HCT116 (cell line): ENCODE data around the gene CNR2. TPM values are rescaled to one million over a fixed set of nuclear protein-coding genes. Genes with fewer than 3 reads are reported as not detected.

ENCODE experiments used
- ATAC-seq: fragments of 200-7000 bp; cut with Tn5 transposase; 2 replicates; pipeline ENCODE4 v1.9.1; 2020; ENCODE audit warnings: mild to moderate bottlenecking, moderate library complexity
- BruUV-seq: library from RNA; stranded (reverse); fragments of 400-500 nt; replicated peaks from 2 replicates; lab custom pipeline; 2021; lab: Mats Ljungman, UMichigan
- CTCF ChIA-PET: fragments of 300-600 bp; sonication (Branson Sonifier 250); formaldehyde crosslinking; loops from one replicate; lab custom pipeline; 2021; ENCODE audit warnings: antibody characterized with exemption; lab: Charles Lee
- POLR2A ChIA-PET: fragments of 300-600, 350-600 bp; sonication (Branson Sonifier 250); formaldehyde crosslinking; loops from one replicate; lab custom pipeline; 2021; ENCODE audit warnings: antibody characterized with exemption; lab: Charles Lee
- RAD21 ChIA-PET, 2 experiments: fragments of 300-600 bp; sonication (Branson Sonifier 250); formaldehyde crosslinking; loops; one replicate each; lab custom pipeline; 2023; ENCODE audit warnings: low total read pairs in 2 of 2; ENCODE audit not compliant: uncharacterized antibody in 2 of 2, unreplicated experiment in 2 of 2, low non-redundant PET in 1 of 2; lab: Charles Lee
- DNase-seq: peaks from one replicate; pipeline ENCODE4 v3.0.0-alpha.2; 2010; ENCODE audit warnings: low read depth, low spot score
- H2AFZ ChIP-seq: fragments of 200-600 bp; shearing (Covaris generic), sonication (generic); 2 replicates; pipeline ENCODE4 v1.6.1; 2017; ENCODE audit warnings: low read depth, mixed run types, mixed read lengths, antibody characterized with exemption, low read length; ENCODE audit not compliant: poor library complexity, severe bottlenecking
- H3K27ac ChIP-seq: 2 replicates; pipeline ENCODE4 v1.5.1; 2012; ENCODE audit warnings: low read depth, low read length
- H3K27me3 ChIP-seq: fragments of 200-600 bp; sonication (generic); 2 replicates; pipeline ENCODE4 v1.6.1; 2016; ENCODE audit warnings: mixed run types, low read length, mixed read lengths; ENCODE audit not compliant: insufficient read depth
- H3K36me3 ChIP-seq, 2 experiments: fragments of 200-500 bp in 1 of 2; fragments of 200-600 bp in 1 of 2; sonication (Bioruptor generic) in 1 of 2; sonication (generic) in 1 of 2; 2 replicates each; pipeline versions ENCODE4 v1.5.1 to v1.6.1; 2014 to 2016; ENCODE audit warnings: low read length in 2 of 2, inconsistent platforms in 1 of 2, mixed read lengths in 1 of 2, mixed run types in 1 of 2; ENCODE audit not compliant: insufficient read depth in 2 of 2, control insufficient read depth in 1 of 2
- H3K4me1 ChIP-seq, 2 experiments: fragments of 200-600 bp in 1 of 2; sonication (generic) in 1 of 2; 2 replicates each; pipeline versions ENCODE4 v1.5.1 to v1.6.1; 2012 to 2017; ENCODE audit warnings: low read length in 2 of 2, inconsistent platforms in 1 of 2, mild to moderate bottlenecking in 1 of 2, mixed read lengths in 1 of 2, mixed run types in 1 of 2, moderate library complexity in 1 of 2; ENCODE audit not compliant: insufficient read depth in 2 of 2, control insufficient read depth in 1 of 2
- H3K4me2 ChIP-seq: fragments of 200-600 bp; sonication (generic); 2 replicates; pipeline ENCODE4 v1.6.1; 2017; ENCODE audit warnings: mixed run types, low read length, mixed read lengths
- H3K4me3 ChIP-seq, 2 experiments: fragments of 200-600 bp in 1 of 2; sonication (generic) in 1 of 2; replicated peaks in 1 of 2; 2 replicates each; pipeline ENCODE4 v1.5.1; 2011 to 2016; ENCODE audit warnings: low read length in 2 of 2, control low read depth in 1 of 2, low read depth in 1 of 2, mild to moderate bottlenecking in 1 of 2, mixed read lengths in 1 of 2, mixed run types in 1 of 2
- H3K79me2 ChIP-seq: fragments of 200-600 bp; sonication (generic); 2 replicates; pipeline ENCODE4 v1.6.1; 2017; ENCODE audit warnings: mild to moderate bottlenecking, mixed run types, low read length, moderate library complexity, mixed read lengths; ENCODE audit not compliant: insufficient read depth
- H3K9ac ChIP-seq: fragments of 200-600 bp; sonication (generic); 2 replicates; pipeline ENCODE4 v1.6.1; 2016; ENCODE audit warnings: low read length, mixed read lengths
- H3K9me2 ChIP-seq: fragments of 200-600 bp; sonication (generic), shearing (Covaris generic); 2 replicates; pipeline ENCODE4 v1.6.1; 2017; ENCODE audit warnings: mixed run types, mild to moderate bottlenecking, moderate library complexity; ENCODE audit not compliant: insufficient read depth
- H3K9me3 ChIP-seq, 2 experiments: fragments of 200-500 bp in 1 of 2; fragments of 200-600 bp in 1 of 2; sonication (Bioruptor generic) in 1 of 2; sonication (generic) in 1 of 2; 2 replicates each; pipeline ENCODE4 v1.6.1; 2014 to 2017; ENCODE audit warnings: low read length in 2 of 2, mixed read lengths in 2 of 2, inconsistent platforms in 1 of 2, low read depth in 1 of 2, mild to moderate bottlenecking in 1 of 2, mixed run types in 1 of 2, moderate library complexity in 1 of 2; ENCODE audit not compliant: control insufficient read depth in 1 of 2, insufficient read depth in 1 of 2
- H4K20me1 ChIP-seq: fragments of 200-600 bp; sonication (generic), shearing (Covaris generic); 2 replicates; pipeline ENCODE4 v1.6.1; 2017; ENCODE audit warnings: mixed run types, mild to moderate bottlenecking, moderate library complexity; ENCODE audit not compliant: insufficient read depth
- EGR1 ChIP-seq: IDR thresholded peaks from 2 replicates; pipeline ENCODE4 v1.6.1; 2012; ENCODE audit warnings: low read depth
- MAX ChIP-seq: IDR thresholded peaks from 2 replicates; pipeline ENCODE4 v1.6.1; 2012
- RAD21 ChIP-seq: IDR thresholded peaks from 2 replicates; pipeline ENCODE4 v1.6.1; 2012; ENCODE audit warnings: low read depth, mild to moderate bottlenecking
- SIN3A ChIP-seq: IDR thresholded peaks from 2 replicates; pipeline ENCODE4 v1.6.1; 2012; ENCODE audit warnings: low read depth
- SP1 ChIP-seq: IDR thresholded peaks from 2 replicates; pipeline ENCODE4 v1.6.1; 2012; ENCODE audit warnings: low read depth
- TCF7L2 ChIP-seq: IDR thresholded peaks from 2 replicates; pipeline ENCODE4 v1.7.0; 2011; ENCODE audit warnings: borderline replicate concordance, inconsistent platforms; ENCODE audit not compliant: insufficient read depth, insufficient read length; ENCODE audit errors: extremely low read depth
- YY1 ChIP-seq: IDR thresholded peaks from 2 replicates; pipeline ENCODE4 v1.6.1; 2011; ENCODE audit warnings: low read length, low read depth, moderate library complexity, mild to moderate bottlenecking; ENCODE audit not compliant: insufficient replicate concordance; ENCODE audit errors: extremely low read depth
- ZBTB33 ChIP-seq: IDR thresholded peaks from 2 replicates; pipeline ENCODE4 v1.6.1; 2011; ENCODE audit warnings: mild to moderate bottlenecking, low read length, moderate library complexity; ENCODE audit not compliant: insufficient replicate concordance; ENCODE audit errors: extremely low read depth
- ZFX ChIP-seq: fragments of 450-650 bp; IDR thresholded peaks from 2 replicates; pipeline ENCODE4 v1.6.1; 2017
- intact Hi-C: fragments of 100-400 bp; cut with micrococcal nuclease; formaldehyde crosslinking; loops from 2 replicates; pipeline ENCODE4 v1.10.0; 2022
- total RNA-seq: library from RNA; stranded (reverse); gene quantifications from one replicate; pipeline ENCODE4 v1.2.1, GENCODE V29; 2021; ENCODE audit not compliant: unreplicated experiment
- TF ChIP-seq, protein P1 (sequence below), 3 experiments: fragments of 200-600 bp in 1 of 3; sonication (generic) in 1 of 3; IDR thresholded peaks in 2 of 3; conservative IDR thresholded peaks in 1 of 3; 2 replicates each; pipeline ENCODE4 v1.5.1; 2012 to 2017; ENCODE audit warnings: low read depth in 2 of 3, low read length in 2 of 3, antibody characterized with exemption in 1 of 3, borderline replicate concordance in 1 of 3, control low read depth in 1 of 3, mild to moderate bottlenecking in 1 of 3, mixed read lengths in 1 of 3, mixed run types in 1 of 3, moderate library complexity in 1 of 3; ENCODE audit not compliant: insufficient read depth in 1 of 3

CNR2 gene
- total RNA-seq, 1 experiment from 2014 or later, result 0.05 TPM

GRCh38 chr1:23825762-23826522, 87.2 kb downstream of the CNR2 start:
- ATAC-seq, result peak; percentile 7; the same call in 1 of the 2 replicates
- no peaks in the 10 kb centered on the region for H3K36me3 ChIP-seq
- TF ChIP-seq YY1, result no peak
- no peak for TF ChIP-seq TCF7L2
- no peak for TF ChIP-seq ZFX
- no peak for TF ChIP-seq ZBTB33
- TF ChIP-seq EGR1, result no peak
- TF ChIP-seq, protein P1, sequence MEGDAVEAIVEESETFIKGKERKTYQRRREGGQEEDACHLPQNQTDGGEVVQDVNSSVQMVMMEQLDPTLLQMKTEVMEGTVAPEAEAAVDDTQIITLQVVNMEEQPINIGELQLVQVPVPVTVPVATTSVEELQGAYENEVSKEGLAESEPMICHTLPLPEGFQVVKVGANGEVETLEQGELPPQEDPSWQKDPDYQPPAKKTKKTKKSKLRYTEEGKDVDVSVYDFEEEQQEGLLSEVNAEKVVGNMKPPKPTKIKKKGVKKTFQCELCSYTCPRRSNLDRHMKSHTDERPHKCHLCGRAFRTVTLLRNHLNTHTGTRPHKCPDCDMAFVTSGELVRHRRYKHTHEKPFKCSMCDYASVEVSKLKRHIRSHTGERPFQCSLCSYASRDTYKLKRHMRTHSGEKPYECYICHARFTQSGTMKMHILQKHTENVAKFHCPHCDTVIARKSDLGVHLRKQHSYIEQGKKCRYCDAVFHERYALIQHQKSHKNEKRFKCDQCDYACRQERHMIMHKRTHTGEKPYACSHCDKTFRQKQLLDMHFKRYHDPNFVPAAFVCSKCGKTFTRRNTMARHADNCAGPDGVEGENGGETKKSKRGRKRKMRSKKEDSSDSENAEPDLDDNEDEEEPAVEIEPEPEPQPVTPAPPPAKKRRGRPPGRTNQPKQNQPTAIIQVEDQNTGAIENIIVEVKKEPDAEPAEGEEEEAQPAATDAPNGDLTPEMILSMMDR (IDR thresholded peaks at IDR 0.05 in 2 of 3, conservative IDR thresholded peaks at IDR 0.05 in 1 of 3; ENCODE audit: borderline replicate concordance in 1 of 3, insufficient read depth in 1 of 3, low read depth in 2 of 3, low read length in 2 of 3), result no peak
- no peak for TF ChIP-seq MAX
- TF ChIP-seq RAD21, result no peak
- no peak for TF ChIP-seq SP1
- TF ChIP-seq SIN3A, result no peak
- H2AFZ ChIP-seq, result no peak overlapping the region
- CTCF ChIA-PET, result interaction anchor here (2.6 kb wide), 1 partner anchor 16 kb away, joined by 16 read pairs; no protein-coding TSS in a partner anchor
- H3K4me2 ChIP-seq, result peak overlapping the region; percentile 88
- no peaks in the 10 kb centered on the region for H3K9me3 ChIP-seq
- intact Hi-C loops, result no loop called here
- H3K27ac ChIP-seq, result peak overlapping the region; percentile 75
- RAD21 ChIA-PET, result interaction anchor here in 1 of 2 experiments (0.6 kb wide), 1 partner anchor 193 kb away, joined by 3 read pairs; no protein-coding TSS in a partner anchor
- H3K9ac ChIP-seq, result peak overlapping the region; percentile 88
- no peaks in the 10 kb centered on the region for H4K20me1 ChIP-seq
- H3K4me1 ChIP-seq, result peaks cover 2 to 18% of the 10 kb centered on the region in 2 experiments; a peak in 3 of 4 replicates
- H3K4me3 ChIP-seq, result peak overlapping the region; percentile 81 to 99
- no peaks in the 10 kb centered on the region for H3K27me3 ChIP-seq
- BruUV-seq, result no TSS peak
- H3K9me2 ChIP-seq, result no peaks in the 10 kb centered on the region
- no peak for DNase-seq
- POLR2A ChIA-PET, result interaction anchor here (0.6 to 1.5 kb wide), 5 partner anchors 24 to 94 kb away, joined by 3 to 5 read pairs (median 4); no protein-coding TSS in a partner anchor
- H3K79me2 ChIP-seq, result peaks cover 11% of the 10 kb centered on the region
